NCI-H345 (cell line): ENCODE results near the gene DSCAML1.

ENCODE experiments used
- DNase-seq: peaks from one replicate; lab custom pipeline; 2025; lab: John Stamatoyannopoulos, UW

Gene DSCAML1

GRCh38 chr11:117724104-117724503 is 72.9 kb downstream of the DSCAML1 start:
- no peak for DNase-seq

- no peak for DNase-seq
Observed at GRCh38 chr11:117723277-117724024, 73.6 kb downstream of the DSCAML1 start.

GRCh38 chr11:117722082-117722481 is 74.9 kb downstream of the DSCAML1 start:
- no peak for DNase-seq

- no peak for DNase-seq
Observed at GRCh38 chr11:117720061-117720511, 76.9 kb downstream of the DSCAML1 start.

DNA sequence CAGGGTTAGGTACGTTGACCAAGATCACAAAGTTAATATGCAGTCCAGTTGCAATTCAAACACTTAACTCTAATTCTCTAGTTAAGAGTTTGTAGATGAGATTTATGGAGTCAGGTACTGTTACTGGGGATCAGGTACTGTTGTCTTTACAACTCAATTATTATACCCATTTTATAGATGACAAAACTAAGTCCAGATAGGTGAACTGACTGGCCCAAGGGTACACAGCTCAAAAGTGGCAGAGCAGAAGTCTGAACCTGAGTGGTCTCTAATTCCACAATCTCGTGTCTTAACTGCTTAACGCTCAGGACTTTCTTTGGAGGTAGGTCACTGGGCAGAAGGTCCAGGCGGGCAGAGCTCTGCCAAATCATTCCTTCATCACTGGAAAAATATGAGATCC is 77.5 kb downstream of the DSCAML1 start:
- DNase-seq, result no peak

- peak; percentile 75 for DNase-seq
Observed at GRCh38 chr11:117717485-117718314, 79.3 kb downstream of the DSCAML1 start.

GRCh38 chr11:117716521-117717440 is 80.2 kb downstream of the DSCAML1 start:
- DNase-seq, result no peak

GRCh38 chr11:117715801-117716200 is 81.2 kb downstream of the DSCAML1 start:
- no peak for DNase-seq

DNA sequence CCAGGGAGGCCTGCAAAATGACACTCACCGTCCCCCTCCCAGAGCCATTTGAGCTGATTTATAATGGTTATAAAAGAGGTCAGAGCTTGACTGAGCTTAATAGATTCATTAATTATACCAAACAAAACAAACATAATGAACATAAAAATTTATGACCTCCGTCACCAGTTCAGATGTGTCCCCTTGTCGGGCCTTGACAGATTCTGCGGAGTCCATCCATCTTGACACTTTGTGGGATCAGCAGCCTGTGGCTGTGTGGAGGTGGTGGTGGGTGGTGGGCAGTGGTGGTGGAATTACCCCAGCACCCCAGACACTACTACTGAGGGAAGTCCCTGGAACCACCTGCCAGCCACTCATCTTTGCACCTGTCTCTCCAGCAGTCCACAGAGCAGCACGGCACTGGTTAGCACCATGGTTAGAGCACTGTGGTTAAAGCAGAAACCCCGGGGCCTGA is 83.5 kb downstream of the DSCAML1 start:
- DNase-seq, result no peak

GRCh38 chr11:117712530-117712929 is 84.5 kb downstream of the DSCAML1 start:
- DNase-seq, result no peak

DNA sequence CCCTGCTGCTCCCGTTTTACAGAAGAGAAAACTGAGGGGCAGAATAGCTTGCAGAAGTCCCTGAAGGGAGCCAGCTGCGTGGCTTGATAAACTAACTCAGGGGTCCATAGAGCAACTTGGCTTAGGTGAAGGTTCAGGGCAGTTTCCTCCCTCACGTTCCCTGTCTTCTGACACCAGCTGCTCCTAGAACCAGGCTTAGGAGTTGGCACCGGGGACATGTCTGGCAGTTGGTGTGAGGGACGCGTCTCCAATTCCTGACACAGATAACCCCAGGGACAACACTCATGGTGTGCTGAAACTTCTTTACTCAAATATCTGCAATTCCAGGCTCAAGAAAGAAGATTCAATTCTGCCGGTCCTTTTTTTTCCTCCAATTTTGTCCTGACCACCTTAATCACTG is 85.7 kb downstream of the DSCAML1 start:
- DNase-seq, result no peak

DNA sequence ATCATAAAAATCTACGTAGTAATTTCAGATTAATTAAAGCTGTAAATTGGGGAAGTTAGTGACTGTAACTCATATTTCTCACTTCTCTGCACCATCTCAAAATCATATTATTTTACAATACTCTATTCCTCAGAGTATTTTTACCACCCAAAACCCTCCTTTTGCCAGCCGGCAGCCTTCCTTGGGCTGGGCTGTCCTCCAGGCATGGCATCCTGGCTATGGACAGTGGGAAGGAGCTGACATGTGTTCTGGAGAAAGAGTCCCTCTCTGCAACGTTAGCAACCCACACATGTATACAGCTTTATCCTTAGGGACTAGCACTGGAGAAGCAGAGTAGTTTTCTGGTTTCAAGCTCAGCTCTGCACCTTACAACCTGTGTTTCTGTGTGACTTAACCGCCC is 86.8 kb downstream of the DSCAML1 start:
- no peak for DNase-seq

DNA sequence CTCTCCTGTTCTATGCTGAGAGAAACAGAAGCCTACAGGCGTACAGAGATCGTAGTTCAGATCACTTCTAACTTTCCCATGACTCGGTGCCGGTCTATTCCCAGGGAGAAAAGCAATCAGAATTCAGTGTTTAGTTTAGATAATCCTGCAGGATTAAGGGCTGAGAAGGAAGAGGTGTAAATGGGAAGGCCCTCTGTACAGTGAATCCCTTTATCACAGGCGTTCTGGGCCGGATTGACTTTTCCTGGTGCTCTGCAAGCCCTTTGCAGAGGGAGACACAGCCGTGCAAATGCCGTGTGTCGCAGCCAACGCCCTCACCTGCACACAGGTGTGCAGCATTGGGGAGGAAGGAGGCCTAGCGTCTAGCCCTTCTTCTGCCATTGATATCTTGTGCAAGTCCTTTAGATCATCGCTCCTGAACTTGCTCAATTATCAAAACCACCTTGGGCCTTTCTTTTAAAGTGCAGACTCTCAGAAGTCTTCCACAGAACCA is 90.6 kb downstream of the DSCAML1 start:
- DNase-seq, result no peak

GRCh38 chr11:117705866-117706265 is 91.2 kb downstream of the DSCAML1 start:
- DNase-seq, result no peak

- DNase-seq, result no peak
Observed at GRCh38 chr11:117704395-117705100, 92.5 kb downstream of the DSCAML1 start.

DNA sequence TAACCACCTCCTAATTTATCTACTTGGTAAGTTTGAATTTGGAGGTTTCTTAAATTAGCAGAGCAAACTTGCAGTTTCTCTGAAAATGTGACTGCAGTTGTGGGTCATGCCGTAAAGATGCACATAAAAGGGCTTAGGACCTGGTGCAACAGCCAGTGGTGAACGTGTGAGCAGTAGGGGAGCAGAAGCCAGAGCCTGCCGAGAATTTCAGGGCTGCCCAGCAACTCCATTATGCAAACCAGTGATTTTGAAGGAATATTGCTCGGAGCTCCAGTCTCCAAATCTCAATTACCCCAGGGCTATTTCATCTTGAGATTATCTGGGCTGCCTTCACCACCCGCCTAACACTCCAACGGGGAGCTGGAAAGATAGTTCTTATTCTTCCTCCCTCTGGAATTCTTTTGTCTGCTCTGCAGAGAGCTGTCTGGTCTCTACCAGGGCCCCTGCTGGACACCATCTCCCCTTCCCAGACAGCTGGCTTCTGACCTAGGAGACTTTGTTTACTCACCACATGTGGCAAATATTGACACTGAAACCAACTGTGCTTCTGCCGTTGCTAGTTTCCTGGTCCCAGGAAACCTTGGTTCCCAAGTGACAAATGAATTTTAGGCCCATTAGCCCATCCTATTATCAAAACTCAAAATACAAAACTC is 93.9 kb downstream of the DSCAML1 start:
- peak; percentile 77 for DNase-seq

- DNase-seq, result no peak
Observed at GRCh38 chr11:117701781-117702180, 95.2 kb downstream of the DSCAML1 start.

DNA sequence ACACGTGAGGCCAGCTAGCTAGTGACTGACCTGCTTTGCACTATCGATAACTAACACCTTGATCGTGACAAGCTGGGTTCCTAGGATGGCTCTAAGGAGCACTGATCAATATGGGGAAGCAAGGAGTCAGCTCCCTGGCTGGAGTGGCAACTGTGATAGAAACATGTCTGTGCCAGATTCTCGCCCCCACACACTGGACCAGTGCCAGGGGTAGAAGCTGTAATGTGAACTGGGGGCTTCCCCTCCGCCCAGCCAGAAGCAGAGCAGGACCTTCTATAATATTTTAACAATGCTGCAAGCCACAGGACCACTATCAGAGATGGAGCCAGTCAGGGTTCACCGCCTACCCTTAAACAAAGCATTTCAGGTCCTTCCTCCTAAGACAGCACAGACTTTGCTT is 96.5 kb downstream of the DSCAML1 start:
- no peak for DNase-seq

DNA sequence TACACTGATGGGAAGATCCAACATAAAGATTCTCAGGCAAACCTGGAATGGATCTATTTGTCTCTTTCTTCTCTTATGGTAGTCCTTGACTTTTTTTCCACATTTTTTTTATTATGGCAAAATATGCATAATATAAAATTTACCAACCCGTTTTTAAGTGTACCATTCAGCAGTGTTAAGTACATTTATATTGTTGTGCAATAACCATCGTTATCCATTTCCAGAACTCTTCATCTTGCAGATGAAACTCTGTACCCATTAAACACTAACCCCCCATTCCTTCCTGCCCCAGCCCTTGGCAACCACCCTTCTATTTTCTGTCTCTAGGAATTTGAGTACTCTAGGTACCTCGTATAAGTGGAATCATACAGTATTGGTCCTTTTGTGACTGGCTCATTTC is 99.7 kb downstream of the DSCAML1 start:
- no peak for DNase-seq

DNA sequence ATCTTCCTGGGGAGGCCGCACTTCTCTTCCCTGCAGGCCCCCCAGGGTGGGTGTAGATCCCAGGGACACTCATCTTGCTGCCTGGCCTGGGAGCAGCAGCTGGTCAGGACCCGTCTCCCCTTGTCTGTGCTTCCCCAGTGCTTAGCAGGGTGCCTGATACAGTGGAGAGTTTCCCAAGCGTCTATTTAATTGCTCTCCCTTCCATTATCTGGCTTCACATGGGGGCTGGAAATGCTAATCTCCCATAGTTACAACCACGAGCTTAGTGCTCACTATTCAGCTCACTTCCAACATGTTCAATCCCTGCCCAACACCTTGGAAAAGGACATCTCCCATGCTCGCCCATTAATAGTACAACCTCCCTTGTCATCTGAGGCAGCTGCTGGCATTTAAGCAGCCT is 100.5 kb downstream of the DSCAML1 start:
- DNase-seq, result peak; percentile 76

GRCh38 chr11:117693344-117693743 is 103.7 kb downstream of the DSCAML1 start:
- DNase-seq, result no peak
